ENCODE measurements around the gene ZBTB42. TPM values are rescaled to one million over a fixed set of nuclear protein-coding genes. Genes with fewer than 3 reads are reported as not detected.

Gene ZBTB42
- total and polyA plus RNA-seq, 4 donors = 1.5 to 9.4 (median 4.9) TPM

GRCh38 chr14:104758981-104759969, 41.6 kb upstream of the ZBTB42 start:
- peaks cover 5 to 19% (median 18%) of the 10 kb centered on the region in 4 donors for H3K4me1 ChIP-seq (ENCODE audit: control insufficient read depth in 4 of 4, insufficient read depth in 4 of 4, low read length in 3 of 4)
- no peak for DNase-seq (ENCODE audit: low spot score)
- H3K9ac ChIP-seq (ENCODE audit: low read depth in 1 of 2, low read length in 2 of 2) = no peak overlapping the region
- no peaks in the 10 kb centered on the region for H3K27me3 ChIP-seq (ENCODE audit: control insufficient read depth in 4 of 4, insufficient read depth in 4 of 4, low read length in 3 of 4)
- no peaks in the 10 kb centered on the region for H3K9me3 ChIP-seq (ENCODE audit: control insufficient read depth in 4 of 4, low read length in 3 of 4)
- peaks cover 5 to 40% (median 18%) of the 10 kb centered on the region in 4 donors for H3K36me3 ChIP-seq (ENCODE audit: control insufficient read depth in 4 of 4, insufficient read depth in 3 of 4, low read depth in 1 of 4, low read length in 3 of 4)
- no peak overlapping the region for H3K27ac ChIP-seq (ENCODE audit: low read depth in 1 of 2, low read length in 2 of 2)
- H3K4me3 ChIP-seq (ENCODE audit: low read depth in 1 of 3, low read length in 3 of 3) = no peak overlapping the region
- WGBS = 86% methylated on average over 30 of the region's 30 CpGs
- no peak for TF ChIP-seq ATF3 (IDR thresholded peaks at IDR 0.05)
- TF ChIP-seq EGR1 (IDR thresholded peaks at IDR 0.05; ENCODE audit: low read depth in 2 of 2) = no peak
- no peak for TF ChIP-seq FOXA1 (IDR thresholded peaks at IDR 0.05)
- TF ChIP-seq, protein P1, sequence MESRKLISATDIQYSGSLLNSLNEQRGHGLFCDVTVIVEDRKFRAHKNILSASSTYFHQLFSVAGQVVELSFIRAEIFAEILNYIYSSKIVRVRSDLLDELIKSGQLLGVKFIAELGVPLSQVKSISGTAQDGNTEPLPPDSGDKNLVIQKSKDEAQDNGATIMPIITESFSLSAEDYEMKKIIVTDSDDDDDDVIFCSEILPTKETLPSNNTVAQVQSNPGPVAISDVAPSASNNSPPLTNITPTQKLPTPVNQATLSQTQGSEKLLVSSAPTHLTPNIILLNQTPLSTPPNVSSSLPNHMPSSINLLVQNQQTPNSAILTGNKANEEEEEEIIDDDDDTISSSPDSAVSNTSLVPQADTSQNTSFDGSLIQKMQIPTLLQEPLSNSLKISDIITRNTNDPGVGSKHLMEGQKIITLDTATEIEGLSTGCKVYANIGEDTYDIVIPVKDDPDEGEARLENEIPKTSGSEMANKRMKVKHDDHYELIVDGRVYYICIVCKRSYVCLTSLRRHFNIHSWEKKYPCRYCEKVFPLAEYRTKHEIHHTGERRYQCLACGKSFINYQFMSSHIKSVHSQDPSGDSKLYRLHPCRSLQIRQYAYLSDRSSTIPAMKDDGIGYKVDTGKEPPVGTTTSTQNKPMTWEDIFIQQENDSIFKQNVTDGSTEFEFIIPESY (IDR thresholded peaks at IDR 0.05) = no peak
- no peak for TF ChIP-seq NR2F2 (IDR thresholded peaks at IDR 0.05)
- no peak for TF ChIP-seq HNF4G (IDR thresholded peaks at IDR 0.05)
- TF ChIP-seq TAF1 (conservative IDR thresholded peaks at IDR 0.05) = no peak
- no peak for TF ChIP-seq HNF4A (conservative IDR thresholded peaks at IDR 0.05)
- no peak for TF ChIP-seq RXRA (IDR thresholded peaks at IDR 0.05)
- TF ChIP-seq SP1 (IDR thresholded peaks at IDR 0.05) = no peak
- no peak for TF ChIP-seq GABPA (IDR thresholded peaks at IDR 0.05 in 1 of 2, conservative IDR thresholded peaks at IDR 0.05 in 1 of 2)
- TF ChIP-seq, protein P2, sequence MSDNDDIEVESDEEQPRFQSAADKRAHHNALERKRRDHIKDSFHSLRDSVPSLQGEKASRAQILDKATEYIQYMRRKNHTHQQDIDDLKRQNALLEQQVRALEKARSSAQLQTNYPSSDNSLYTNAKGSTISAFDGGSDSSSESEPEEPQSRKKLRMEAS (IDR thresholded peaks at IDR 0.05) = no peak
- TF ChIP-seq RAD21 (IDR thresholded peaks at IDR 0.05) = no peak
- no peak for TF ChIP-seq FOXA2 (IDR thresholded peaks at IDR 0.05)
- TF ChIP-seq, protein P3, sequence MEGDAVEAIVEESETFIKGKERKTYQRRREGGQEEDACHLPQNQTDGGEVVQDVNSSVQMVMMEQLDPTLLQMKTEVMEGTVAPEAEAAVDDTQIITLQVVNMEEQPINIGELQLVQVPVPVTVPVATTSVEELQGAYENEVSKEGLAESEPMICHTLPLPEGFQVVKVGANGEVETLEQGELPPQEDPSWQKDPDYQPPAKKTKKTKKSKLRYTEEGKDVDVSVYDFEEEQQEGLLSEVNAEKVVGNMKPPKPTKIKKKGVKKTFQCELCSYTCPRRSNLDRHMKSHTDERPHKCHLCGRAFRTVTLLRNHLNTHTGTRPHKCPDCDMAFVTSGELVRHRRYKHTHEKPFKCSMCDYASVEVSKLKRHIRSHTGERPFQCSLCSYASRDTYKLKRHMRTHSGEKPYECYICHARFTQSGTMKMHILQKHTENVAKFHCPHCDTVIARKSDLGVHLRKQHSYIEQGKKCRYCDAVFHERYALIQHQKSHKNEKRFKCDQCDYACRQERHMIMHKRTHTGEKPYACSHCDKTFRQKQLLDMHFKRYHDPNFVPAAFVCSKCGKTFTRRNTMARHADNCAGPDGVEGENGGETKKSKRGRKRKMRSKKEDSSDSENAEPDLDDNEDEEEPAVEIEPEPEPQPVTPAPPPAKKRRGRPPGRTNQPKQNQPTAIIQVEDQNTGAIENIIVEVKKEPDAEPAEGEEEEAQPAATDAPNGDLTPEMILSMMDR (IDR thresholded peaks at IDR 0.05; ENCODE audit: low read depth, low read length, missing input control) = no peak
- no peak for TF ChIP-seq YY1 (IDR thresholded peaks at IDR 0.05)
- no peak for TF ChIP-seq JUND (IDR thresholded peaks at IDR 0.05)
- TF ChIP-seq, protein P4, sequence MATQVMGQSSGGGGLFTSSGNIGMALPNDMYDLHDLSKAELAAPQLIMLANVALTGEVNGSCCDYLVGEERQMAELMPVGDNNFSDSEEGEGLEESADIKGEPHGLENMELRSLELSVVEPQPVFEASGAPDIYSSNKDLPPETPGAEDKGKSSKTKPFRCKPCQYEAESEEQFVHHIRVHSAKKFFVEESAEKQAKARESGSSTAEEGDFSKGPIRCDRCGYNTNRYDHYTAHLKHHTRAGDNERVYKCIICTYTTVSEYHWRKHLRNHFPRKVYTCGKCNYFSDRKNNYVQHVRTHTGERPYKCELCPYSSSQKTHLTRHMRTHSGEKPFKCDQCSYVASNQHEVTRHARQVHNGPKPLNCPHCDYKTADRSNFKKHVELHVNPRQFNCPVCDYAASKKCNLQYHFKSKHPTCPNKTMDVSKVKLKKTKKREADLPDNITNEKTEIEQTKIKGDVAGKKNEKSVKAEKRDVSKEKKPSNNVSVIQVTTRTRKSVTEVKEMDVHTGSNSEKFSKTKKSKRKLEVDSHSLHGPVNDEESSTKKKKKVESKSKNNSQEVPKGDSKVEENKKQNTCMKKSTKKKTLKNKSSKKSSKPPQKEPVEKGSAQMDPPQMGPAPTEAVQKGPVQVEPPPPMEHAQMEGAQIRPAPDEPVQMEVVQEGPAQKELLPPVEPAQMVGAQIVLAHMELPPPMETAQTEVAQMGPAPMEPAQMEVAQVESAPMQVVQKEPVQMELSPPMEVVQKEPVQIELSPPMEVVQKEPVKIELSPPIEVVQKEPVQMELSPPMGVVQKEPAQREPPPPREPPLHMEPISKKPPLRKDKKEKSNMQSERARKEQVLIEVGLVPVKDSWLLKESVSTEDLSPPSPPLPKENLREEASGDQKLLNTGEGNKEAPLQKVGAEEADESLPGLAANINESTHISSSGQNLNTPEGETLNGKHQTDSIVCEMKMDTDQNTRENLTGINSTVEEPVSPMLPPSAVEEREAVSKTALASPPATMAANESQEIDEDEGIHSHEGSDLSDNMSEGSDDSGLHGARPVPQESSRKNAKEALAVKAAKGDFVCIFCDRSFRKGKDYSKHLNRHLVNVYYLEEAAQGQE (IDR thresholded peaks at IDR 0.05) = no peak

Measured in liver (tissue), 9 donors.